ENCODE measurements around the gene EXOC3L4.

EXOC3L4 gene

DNA sequence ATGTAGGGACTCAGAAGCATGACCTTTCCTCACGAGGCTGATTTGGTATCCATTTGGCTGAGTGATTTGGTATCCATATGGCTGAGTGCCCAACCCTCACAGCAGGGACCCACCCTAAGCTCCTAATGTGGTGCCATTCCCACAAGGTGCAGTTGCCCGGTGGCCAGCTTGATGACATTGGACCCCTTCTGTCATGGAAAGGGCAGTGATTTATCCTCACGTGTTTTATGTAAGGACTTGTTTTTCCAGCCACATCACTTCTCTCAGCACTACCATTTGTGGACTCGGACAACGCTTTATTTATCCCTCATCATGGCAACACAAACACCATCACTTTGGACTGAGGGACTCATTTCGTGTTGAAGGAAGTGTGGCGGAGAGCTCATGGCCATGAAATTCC lies 28.7 kb upstream of the EXOC3L4 start:
- ATAC-seq (ENCODE audit: low read depth) (no peak), DNase-seq (ENCODE audit: low spot score) (no peak)
- H3K27ac ChIP-seq (ENCODE audit: poor library complexity, severe bottlenecking) = peak overlapping the region; percentile 85
- H3K36me3 ChIP-seq (ENCODE audit: low read depth) = no peaks in the 10 kb centered on the region
- TF ChIP-seq, protein P1, sequence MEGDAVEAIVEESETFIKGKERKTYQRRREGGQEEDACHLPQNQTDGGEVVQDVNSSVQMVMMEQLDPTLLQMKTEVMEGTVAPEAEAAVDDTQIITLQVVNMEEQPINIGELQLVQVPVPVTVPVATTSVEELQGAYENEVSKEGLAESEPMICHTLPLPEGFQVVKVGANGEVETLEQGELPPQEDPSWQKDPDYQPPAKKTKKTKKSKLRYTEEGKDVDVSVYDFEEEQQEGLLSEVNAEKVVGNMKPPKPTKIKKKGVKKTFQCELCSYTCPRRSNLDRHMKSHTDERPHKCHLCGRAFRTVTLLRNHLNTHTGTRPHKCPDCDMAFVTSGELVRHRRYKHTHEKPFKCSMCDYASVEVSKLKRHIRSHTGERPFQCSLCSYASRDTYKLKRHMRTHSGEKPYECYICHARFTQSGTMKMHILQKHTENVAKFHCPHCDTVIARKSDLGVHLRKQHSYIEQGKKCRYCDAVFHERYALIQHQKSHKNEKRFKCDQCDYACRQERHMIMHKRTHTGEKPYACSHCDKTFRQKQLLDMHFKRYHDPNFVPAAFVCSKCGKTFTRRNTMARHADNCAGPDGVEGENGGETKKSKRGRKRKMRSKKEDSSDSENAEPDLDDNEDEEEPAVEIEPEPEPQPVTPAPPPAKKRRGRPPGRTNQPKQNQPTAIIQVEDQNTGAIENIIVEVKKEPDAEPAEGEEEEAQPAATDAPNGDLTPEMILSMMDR (IDR thresholded peaks at IDR 0.05; ENCODE audit: poor library complexity, severe bottlenecking) = no peak
- no peaks in the 10 kb centered on the region for H3K27me3 ChIP-seq (ENCODE audit: insufficient read depth, poor library complexity, severe bottlenecking)
- no peaks in the 10 kb centered on the region for H3K9me3 ChIP-seq (ENCODE audit: severe bottlenecking)
- no peak overlapping the region for H3K4me3 ChIP-seq (ENCODE audit: severe bottlenecking)
- peaks cover 21% of the 10 kb centered on the region for H3K4me1 ChIP-seq (ENCODE audit: insufficient read depth, poor library complexity, severe bottlenecking)

DNA sequence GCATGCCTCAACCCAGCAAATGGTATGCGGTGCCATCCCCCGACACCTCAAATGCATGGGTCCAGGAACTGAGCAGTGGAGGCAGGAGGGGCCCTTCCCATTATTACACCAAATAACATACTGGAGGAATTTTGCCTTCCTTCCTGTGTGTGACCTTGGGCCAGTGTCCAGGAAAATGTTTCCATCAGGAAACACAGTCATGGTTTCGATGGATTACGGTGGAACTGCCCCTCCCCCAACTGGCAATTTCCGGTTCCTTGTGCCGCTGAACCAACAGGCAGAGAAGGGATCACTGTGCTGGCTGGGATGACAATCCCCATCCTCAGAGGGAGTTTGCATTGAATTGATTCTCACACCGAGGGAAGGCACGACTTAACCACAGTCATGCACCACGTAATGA lies 28.1 kb upstream of the EXOC3L4 start:
- TF ChIP-seq, protein P1 (IDR thresholded peaks at IDR 0.05; ENCODE audit: poor library complexity, severe bottlenecking) = no peak
- no peaks in the 10 kb centered on the region for H3K36me3 ChIP-seq (ENCODE audit: low read depth)
- no peak overlapping the region for H3K4me3 ChIP-seq (ENCODE audit: severe bottlenecking)
- no peaks in the 10 kb centered on the region for H3K27me3 ChIP-seq (ENCODE audit: insufficient read depth, poor library complexity, severe bottlenecking)
- H3K27ac ChIP-seq (ENCODE audit: poor library complexity, severe bottlenecking) = peak overlapping the region; percentile 85
- H3K4me1 ChIP-seq (ENCODE audit: insufficient read depth, poor library complexity, severe bottlenecking) = peaks cover 21% of the 10 kb centered on the region
- H3K9me3 ChIP-seq (ENCODE audit: severe bottlenecking) = no peaks in the 10 kb centered on the region
- DNase-seq (ENCODE audit: low spot score) (no peak), ATAC-seq (ENCODE audit: low read depth) (no peak)

DNA sequence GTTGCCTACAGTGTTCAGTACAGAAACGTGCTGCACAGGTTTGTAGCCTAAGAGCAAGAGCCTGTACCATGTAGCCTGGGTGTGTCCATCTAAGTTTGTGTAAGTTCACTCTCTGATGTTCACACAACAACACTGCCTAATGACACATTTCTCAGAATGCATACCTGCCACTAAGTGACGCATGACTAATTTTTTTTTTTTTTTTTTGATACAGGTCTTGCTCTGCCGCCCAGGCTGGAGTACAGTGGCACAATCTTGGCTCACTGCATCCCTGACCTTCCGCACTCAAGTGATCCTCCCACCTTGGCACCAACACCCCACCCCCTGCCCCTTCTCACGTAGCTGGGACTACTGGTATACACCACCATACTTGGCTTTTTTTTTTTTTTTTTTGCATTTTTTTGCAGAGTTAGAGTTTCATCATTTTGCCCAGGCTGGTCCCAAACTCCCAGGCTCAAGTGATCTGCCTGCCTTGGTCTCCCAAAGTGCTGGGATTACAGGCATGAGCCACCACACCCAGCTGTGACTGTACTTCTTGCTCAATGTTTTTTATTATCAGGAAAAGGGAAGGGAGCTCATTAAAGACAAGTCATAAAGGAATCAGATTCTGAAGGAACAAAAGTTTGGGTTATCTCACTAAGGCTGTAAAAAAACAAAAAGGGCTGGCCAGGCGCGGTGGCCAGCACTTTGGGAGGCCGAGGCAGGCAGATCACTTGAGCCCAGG lies 27.1 kb upstream of the EXOC3L4 start:
- ATAC-seq (ENCODE audit: low read depth) = peak; percentile 66
- TF ChIP-seq, protein P1 (IDR thresholded peaks at IDR 0.05; ENCODE audit: poor library complexity, severe bottlenecking) = peak; percentile 29
- no peak overlapping the region for H3K4me3 ChIP-seq (ENCODE audit: severe bottlenecking)
- no peak for DNase-seq (ENCODE audit: low spot score)
- H3K4me1 ChIP-seq (ENCODE audit: insufficient read depth, poor library complexity, severe bottlenecking) = peaks cover 27% of the 10 kb centered on the region
- no peaks in the 10 kb centered on the region for H3K36me3 ChIP-seq (ENCODE audit: low read depth)
- no peaks in the 10 kb centered on the region for H3K9me3 ChIP-seq (ENCODE audit: severe bottlenecking)
- H3K27me3 ChIP-seq (ENCODE audit: insufficient read depth, poor library complexity, severe bottlenecking) = no peaks in the 10 kb centered on the region
- H3K27ac ChIP-seq (ENCODE audit: poor library complexity, severe bottlenecking) = peak overlapping the region; percentile 85

DNA sequence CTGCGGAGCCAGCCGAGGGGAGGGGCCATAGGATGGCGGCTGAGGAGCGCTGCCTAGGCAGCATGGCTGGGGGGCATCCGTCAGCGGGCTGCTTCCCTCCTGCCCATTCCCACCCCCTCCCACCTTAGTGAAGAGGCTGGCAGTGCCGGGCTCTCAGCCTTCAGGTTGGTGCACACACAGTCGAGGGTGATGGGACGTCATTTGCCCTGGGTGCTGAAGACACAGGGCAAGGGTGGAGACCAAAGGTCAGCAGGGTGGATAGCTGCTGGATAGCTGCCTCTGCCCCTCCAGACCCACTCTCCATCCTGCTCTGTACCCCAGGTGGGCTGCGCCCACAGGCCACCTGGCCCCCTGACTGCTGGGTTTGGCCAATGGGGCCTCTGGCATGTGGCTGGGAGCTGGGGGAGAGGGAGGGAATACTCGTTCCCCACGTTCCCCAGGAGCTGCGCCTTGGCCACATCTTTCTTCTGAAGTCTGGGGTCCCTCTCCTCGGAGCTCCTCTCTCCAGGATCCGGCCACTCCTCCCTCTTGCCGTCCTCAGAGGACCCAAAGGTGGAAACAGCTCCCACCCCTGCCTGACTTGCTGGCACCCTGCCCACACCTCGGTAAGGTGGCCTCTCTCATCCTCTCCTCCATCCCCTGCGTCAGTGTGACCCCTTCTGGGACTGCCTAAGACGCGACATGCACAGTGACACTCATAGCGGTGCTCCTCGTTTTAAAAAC lies 26.0 kb upstream of the EXOC3L4 start:
- Histone ChIP-seq H3K27ac (ENCODE audit: poor library complexity, severe bottlenecking) (peak overlapping the region; percentile 85), H3K36me3 (ENCODE audit: low read depth) (no peaks in the 10 kb centered on the region), H3K4me1 (ENCODE audit: insufficient read depth, poor library complexity, severe bottlenecking) (peaks cover 27% of the 10 kb centered on the region), H3K4me3 (ENCODE audit: severe bottlenecking) (no peak overlapping the region), H3K9me3 (ENCODE audit: severe bottlenecking) (no peaks in the 10 kb centered on the region), H3K27me3 (ENCODE audit: insufficient read depth, poor library complexity, severe bottlenecking) (no peaks in the 10 kb centered on the region)
- ATAC-seq (ENCODE audit: low read depth) = no peak
- DNase-seq (ENCODE audit: low spot score) = no peak
- TF ChIP-seq, protein P1 (IDR thresholded peaks at IDR 0.05; ENCODE audit: poor library complexity, severe bottlenecking) = no peak
